Brain microvascular endothelial cell (primary cell): Measurements from ENCODE around the gene VSTM2A.

Experiments used
- DNase-seq: peaks from one replicate; pipeline ENCODE4 v3.0.0-alpha.2; 2020
- H3K27ac ChIP-seq: fragments of 250-450 bp; sonication (Bioruptor Pico); 2 replicates; pipeline ENCODE4 v1.5.1; 2020; ENCODE audit warnings: mild to moderate bottlenecking, moderate library complexity
- H3K27me3 ChIP-seq: fragments of 250-450 bp; sonication (Bioruptor Pico); replicated peaks from 2 replicates; pipeline ENCODE4 v1.5.1; 2020; ENCODE audit warnings: mild to moderate bottlenecking
- H3K36me3 ChIP-seq: fragments of 250-450 bp; sonication (Bioruptor Pico); replicated peaks from 2 replicates; pipeline ENCODE4 v1.5.1; 2020; ENCODE audit warnings: mild to moderate bottlenecking
- H3K4me3 ChIP-seq: 2 replicates; pipeline ENCODE4 v1.5.1; 2011; ENCODE audit warnings: low read depth, mild to moderate bottlenecking, control low read depth, low read length, moderate library complexity
- in situ Hi-C: cut with HindIII; loops from 2 replicates; pipeline ENCODE4 v1.10.0; 2017; ENCODE audit warnings: low sequenced_read_pairs, low pct_ligation_motif_present
- TF ChIP-seq, protein P1 (sequence below): IDR thresholded peaks from 2 replicates; pipeline ENCODE4 v1.5.1; 2011; ENCODE audit warnings: low read depth, mild to moderate bottlenecking, moderate library complexity, low read length, control low read depth, inconsistent platforms; ENCODE audit errors: missing control alignments

The VSTM2A gene

DNA sequence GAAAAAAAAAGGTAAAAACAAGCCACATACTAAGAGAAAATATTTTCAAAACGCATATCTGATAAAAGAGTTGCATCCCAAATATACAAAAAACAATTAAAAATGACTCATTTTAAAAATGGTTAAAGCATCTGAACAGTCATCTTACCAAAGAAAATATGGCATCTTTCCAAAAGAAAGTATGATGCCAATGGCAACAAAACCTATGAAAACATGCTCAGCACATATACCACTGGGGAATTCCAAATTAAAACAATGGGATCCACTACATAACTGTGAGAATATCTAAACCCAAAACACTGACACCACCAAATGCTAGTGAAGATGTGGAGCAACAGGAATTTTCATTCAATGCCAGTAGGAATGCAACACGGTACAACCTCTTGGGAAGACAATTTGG, 39.3 kb downstream of the VSTM2A start:
- Histone ChIP-seq H3K36me3 (no peaks in the 10 kb centered on the region), H3K4me3 (no peak overlapping the region), H3K27me3 (no peaks in the 10 kb centered on the region), H3K27ac (no peak overlapping the region)
- TF ChIP-seq, protein P1, sequence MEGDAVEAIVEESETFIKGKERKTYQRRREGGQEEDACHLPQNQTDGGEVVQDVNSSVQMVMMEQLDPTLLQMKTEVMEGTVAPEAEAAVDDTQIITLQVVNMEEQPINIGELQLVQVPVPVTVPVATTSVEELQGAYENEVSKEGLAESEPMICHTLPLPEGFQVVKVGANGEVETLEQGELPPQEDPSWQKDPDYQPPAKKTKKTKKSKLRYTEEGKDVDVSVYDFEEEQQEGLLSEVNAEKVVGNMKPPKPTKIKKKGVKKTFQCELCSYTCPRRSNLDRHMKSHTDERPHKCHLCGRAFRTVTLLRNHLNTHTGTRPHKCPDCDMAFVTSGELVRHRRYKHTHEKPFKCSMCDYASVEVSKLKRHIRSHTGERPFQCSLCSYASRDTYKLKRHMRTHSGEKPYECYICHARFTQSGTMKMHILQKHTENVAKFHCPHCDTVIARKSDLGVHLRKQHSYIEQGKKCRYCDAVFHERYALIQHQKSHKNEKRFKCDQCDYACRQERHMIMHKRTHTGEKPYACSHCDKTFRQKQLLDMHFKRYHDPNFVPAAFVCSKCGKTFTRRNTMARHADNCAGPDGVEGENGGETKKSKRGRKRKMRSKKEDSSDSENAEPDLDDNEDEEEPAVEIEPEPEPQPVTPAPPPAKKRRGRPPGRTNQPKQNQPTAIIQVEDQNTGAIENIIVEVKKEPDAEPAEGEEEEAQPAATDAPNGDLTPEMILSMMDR: no peak
- DNase-seq: no peak
- in situ Hi-C loops: no loop called here

DNA sequence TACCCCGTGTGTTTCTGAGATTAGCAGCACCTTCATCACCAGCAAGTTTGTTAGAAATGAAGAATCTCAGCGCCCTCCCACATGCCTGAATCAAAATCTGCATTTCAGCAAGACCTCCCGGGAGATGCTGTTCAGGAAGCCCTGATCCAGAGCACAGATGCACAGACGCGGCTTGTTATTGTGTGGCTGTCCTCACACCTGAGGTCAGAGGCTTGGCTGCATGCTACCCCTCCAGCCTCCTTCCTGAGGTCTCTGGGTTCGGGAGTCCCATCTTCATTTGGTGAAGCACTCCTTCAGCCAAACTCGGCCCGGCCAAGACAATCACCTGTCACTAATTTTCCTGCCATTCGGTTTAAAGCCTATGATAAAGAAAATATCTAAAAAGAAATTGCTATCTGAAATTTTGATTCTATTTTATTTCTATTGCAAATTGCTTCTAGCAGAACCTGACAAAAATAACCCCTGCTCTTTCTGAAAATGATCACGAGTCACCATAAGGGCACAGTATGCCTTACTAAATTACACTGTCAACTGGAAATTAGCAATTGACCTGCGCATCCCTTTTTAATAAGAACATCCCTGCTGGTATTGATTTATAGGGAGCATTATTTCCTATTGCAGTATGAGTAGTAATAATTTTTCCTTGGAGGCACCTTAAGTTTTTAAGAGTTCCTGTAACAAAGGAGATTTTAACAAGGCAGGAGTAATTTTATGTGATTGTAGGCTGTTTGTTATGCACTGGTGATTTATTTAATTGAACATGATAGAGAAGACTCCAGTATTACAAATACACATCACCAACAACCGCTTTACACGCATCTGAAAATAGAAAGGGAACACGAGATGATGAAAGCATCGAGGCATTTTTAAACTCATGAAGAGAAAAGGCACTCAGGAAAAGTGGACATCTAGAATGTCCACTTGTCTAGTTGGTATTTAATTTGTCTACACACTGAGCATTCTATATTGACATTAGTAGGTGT, 49.5 kb downstream of the VSTM2A start:
- DNase-seq: no peak
- TF ChIP-seq, protein P1: no peak
- H3K4me3 ChIP-seq: no peak overlapping the region
- no peaks in the 10 kb centered on the region for H3K36me3 ChIP-seq
- in situ Hi-C loops: no loop called here
- no peak overlapping the region for H3K27ac ChIP-seq
- H3K27me3 ChIP-seq: no peaks in the 10 kb centered on the region

DNA sequence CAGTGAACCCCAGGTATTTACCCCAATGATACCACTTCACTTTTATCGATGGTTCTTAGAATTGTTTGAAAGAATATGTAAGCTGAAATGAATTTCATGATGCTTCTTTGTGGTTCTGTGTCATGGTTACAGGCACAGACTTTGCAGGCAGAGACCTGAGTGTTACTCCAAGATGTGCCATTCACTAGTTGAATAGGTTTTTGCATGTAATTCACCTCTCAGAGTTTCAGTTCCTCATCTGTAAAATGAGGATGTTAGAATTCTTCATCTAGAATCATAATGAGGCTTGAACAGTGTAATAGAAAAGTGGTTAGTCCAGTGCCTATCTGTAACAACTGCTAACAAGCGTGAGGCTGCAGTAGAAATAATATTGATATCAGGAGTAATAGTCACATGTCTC, 54.6 kb downstream of the VSTM2A start:
- DNase-seq: no peak
- no peaks in the 10 kb centered on the region for H3K27me3 ChIP-seq
- no peak overlapping the region for H3K4me3 ChIP-seq
- in situ Hi-C loops: no loop called here
- H3K36me3 ChIP-seq: no peaks in the 10 kb centered on the region
- TF ChIP-seq, protein P1: no peak
- no peak overlapping the region for H3K27ac ChIP-seq

DNA sequence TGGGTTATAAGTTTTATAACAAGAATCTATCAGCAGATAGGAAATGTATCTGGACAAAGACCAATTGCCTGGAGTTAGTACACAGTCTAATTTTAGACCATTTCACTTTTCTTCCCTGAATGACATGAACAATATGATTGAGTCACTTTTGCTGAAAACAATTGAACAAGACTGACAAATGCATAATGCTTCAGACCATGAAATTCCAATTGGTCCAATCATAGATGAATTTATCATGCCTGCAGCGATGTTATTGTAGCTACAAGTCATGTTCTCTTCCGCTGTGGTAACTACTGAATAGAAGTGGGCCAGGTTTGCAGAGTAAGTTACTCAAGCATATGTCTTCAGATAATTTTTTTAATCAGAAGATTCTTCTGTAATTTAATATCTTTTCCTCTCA, 73.4 kb downstream of the VSTM2A start:
- Histone ChIP-seq H3K36me3 (no peaks in the 10 kb centered on the region), H3K27me3 (no peaks in the 10 kb centered on the region), H3K4me3 (no peak overlapping the region), H3K27ac (no peak overlapping the region)
- no peak for DNase-seq
- in situ Hi-C loops: no loop called here
- TF ChIP-seq, protein P1: no peak
